SK-N-DZ (cell line): Measurements from ENCODE around the gene PCBP3.

Experiments
- DNase-seq: peaks from one replicate; pipeline ENCODE4 v3.0.0-alpha.2; 2015; ENCODE audit warnings: low spot score

Gene PCBP3

DNA sequence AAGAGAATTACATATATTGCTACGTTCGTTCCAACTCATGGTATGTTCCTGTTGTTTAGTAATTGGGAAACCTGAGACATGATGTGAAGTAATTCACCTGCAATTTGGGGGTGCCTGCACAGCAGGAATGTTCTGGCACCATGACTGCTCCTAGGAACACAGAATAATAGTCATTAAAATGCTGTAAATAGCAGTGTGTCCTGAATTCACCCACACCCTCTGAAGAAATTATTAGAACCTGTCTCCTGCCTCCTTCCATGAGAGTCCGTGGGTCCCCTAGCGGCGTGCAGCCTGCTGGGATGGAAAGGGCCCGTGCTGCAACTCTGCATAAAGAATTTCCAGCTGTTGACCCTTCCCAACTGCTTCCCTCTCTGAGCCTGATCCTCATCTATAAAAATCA lies 143.1 kb downstream of the PCBP3 start:
- DNase-seq, result no peak

DNA sequence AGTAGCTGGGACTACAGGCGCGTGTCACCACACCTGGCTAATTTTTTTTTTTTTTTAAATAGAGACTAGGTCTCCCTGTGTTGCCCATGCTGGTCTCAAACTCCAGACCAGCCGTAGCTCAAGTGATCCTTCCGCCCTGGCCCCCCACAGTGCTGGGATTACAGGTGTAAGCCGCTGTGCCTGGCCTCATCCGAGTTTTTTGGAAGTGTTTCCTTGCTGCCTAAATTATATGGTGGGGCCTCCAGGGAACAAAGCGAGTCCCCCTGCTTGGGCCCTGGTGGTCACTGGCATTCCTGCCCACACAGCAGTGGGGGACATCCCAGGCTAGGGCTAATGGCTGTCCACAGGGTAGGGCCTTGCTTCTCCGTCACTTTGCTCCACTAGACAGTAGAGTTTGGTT lies 143.8 kb downstream of the PCBP3 start:
- no peak for DNase-seq

DNA sequence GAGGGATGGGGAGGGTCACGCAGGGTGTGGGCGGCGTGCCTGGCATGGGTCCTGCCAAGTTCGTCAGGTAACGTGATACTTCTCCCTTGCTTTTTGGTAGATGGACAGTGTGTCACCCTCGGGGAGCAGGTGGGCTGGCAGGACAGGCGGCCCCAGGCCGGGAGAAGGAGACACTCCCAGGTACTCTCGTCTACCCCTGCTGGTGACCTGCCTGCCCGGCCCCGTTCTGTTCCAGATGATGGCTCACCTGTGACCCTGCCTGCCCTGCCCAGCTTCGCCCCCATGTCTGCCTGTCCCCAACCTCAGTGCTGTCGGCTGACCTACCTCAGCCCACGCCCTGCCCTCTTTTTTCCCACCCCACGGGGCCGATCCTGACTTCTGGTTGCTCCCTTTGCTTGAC lies 144.7 kb downstream of the PCBP3 start:
- DNase-seq, result no peak

DNA sequence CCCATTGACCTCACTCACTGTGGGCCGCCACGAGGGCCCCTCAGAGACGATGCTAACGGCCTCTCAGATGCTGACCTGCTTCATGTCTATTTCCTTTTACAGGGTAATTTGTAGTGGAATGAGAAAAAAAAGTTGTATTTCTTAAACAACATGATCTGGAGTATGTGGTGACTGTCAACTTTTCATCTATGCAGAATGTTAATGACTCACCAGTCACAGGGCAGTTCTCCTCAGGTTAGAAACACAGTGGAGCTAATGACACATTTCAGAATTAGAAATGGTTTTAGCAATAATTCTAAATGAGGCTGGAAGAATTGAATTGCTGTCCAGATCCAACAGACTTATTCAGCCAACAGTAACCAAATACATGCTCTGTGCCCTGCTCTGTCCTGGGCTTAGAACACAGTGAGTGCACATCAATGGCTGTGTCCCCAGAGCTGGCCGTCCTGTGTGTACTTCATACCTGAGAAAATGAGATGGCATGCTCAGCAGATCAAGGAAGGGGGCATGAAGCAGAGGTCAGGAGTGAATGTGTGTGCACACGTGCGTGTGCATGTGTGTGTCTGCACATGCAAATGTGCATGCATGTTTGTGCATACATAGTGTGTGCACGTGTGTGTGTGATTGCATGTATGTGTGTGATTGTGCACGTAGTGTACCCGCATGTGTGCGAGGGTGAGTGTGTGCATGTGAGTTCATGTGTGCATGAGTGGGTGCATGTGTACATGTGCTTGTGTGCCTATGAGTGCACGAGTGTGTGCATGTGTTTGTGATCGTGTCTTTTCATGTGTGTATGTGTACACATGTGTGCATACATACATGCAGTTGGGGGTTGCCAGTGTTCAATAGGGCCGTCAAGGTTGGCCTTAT lies 145.3 kb downstream of the PCBP3 start:
- no peak for DNase-seq

DNA sequence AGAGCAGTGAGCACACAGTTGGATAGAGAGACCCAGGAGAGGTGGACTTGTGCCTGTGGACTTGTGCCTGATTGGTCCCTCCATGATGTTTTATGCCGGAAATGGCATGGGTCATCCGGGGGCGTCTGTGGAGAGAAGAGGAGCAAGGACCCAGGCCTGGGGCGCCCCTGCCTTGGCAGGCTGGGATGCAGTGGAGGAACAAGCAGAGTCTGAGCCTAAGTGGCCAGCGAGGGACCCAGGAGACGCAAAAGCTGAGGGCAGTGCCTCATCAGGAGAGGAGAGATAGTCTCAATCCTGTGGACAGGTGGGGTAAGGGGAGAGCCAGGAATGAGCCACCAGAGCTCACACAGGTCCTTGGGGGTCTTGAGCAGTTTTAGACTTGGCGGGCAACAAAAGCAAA lies 146.9 kb downstream of the PCBP3 start:
- DNase-seq, result no peak

DNA sequence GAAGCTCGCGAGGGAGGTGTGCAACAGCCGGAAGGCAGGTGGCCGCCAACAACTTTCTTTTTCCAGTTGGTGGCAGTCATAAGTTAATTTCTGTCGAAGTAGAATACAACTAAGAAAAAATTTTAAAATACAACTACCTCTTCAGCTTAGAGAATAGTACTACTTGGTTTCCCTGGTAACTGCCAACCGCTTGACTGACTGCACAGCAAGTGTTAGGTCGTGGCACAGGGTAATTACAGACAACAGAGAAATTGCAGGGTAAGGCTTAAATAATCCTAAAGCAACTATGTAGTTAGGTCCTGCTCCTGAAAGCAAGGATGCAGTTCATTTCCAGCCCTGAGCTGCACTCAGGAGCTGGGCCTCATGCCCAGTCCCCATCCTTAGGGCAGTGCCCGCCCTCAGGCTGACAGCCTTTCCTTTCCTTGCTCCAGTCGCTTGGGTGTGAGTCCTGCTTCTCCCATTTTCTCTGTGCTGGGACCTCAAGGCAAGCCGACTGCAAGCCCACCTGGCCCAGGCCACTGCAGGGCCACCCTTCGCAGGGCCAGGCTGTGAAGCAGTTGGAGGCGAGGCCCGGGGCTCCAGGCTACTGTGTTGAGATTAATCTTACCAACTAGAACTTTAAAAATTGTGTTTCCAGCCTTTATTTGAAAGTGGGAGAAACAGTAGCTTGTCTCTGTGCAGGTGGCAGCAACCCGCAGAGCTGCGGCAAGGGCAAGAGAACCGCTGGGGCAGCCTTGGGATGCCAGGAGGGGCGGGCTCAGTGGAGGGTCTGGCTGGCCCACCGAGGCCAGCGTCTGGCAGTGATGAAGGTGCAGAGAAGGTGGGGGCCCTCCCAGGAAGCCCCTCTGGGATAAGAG lies 148.3 kb downstream of the PCBP3 start:
- no peak for DNase-seq

DNA sequence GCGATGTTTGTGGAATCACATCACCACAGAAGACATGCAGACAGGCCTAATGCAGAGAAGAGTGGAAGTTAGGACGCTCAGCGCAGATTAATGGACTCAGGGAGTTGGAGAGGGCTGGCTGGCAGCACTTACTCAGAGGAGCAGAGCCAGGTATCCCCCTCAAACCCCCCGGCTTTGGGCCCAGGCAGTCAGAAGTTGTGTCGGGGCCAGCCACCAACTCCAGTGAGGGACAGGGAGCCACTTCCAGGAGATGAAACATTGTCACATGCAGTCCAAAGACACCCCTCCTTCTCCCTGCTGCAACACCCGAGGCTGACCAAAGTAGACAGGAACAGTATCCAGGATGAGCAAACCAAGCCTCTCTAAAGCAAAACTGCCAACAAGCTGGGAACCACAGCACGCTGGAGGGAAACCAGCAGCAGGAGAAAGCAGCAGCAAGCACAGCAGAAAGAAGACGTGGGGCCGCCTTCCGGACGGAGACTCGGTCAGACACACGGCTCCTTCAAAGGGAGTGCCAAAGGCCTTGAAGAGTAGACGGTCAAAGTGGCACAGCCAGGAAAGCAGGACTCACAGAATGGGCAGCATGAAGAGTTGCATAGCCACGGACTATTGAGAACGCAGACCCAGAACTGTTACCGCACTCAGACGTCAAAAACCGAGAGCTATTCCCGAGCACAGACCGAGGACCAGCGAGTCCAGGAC lies 149.3 kb downstream of the PCBP3 start:
- DNase-seq, result no peak

DNA sequence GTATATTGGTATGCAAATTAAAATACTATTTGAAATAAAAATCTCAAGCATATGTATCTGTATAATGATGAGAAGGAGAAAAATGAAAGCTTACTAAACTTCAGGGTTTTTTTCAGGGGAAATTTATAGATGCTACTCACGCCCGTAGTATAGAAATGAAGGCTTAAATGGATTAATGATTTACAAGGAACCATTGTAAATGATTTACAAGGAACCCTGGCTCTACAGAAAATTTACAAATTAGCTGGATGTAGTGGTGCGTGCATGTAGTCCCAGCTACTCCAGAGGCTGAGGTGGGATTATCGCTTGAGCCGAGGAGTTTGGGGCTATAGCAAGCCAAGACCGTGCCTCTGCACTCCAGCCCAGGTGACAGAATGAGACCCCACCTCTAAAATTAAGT lies 150.5 kb downstream of the PCBP3 start:
- no peak for DNase-seq

DNA sequence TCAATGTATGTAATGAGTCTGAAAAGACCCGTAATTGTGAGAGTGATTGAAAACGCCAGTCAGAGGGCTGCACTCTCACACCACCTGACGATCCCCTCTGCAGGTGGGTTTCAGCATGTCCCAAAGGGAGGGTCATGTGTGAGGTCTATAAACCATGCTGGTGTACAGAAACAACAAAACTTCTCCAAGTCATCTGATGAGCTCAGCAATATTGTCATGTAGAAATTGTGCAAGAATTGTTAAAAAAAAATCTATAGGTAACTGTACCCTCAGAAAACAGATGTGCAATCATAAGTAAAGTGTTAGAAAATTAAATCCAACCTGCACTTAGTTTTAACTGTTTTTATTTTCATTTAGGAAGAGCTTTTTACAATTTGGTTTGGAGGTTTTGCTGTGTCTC lies 152.5 kb downstream of the PCBP3 start:
- DNase-seq, result no peak

DNA sequence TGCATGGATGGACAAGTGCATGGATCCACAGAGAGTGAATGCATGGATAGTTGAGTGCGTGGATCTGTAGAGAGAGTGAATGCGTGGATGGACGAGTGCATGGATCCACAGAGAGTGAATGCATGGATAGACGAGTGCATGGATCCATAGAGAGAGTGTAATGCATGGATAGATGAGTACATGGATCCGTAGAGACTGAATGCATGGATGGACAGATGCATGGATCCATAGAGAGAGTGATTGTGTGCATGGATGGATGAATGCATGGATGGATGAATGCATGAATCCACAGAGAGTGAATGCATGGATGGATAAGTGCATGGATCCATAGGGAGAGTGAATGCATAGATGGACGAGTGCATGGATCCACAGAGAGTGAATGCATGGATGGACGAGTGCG lies 153.8 kb downstream of the PCBP3 start:
- DNase-seq, result no peak

DNA sequence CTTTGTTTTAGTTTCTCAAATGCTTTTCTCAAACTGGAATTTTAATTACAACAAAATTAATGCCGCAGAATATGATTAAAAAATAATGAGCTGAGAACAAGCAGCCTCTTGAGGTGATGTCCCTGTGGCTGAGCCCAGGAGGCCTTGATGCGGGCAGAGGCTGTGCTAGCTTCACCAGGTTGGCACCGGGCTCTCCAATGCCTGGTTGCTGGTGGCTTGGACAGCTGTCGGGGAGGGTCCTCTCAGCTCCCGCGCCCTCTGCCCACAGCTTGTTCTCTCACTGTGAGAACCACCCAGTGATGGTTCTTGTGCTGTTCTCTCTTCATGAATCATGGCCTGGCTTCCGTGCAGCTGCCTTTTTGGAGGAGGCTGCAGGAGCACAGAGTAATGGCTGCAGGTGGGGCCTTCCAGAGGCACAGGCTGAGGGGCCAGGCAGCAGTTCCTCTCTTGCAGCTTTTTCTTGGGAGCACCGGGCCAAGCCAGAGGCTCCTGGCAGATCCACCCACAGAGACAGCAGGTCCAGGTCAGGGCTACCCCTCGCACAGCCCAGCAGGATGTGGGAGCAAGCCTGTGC lies 156.3 kb downstream of the PCBP3 start:
- no peak for DNase-seq

DNA sequence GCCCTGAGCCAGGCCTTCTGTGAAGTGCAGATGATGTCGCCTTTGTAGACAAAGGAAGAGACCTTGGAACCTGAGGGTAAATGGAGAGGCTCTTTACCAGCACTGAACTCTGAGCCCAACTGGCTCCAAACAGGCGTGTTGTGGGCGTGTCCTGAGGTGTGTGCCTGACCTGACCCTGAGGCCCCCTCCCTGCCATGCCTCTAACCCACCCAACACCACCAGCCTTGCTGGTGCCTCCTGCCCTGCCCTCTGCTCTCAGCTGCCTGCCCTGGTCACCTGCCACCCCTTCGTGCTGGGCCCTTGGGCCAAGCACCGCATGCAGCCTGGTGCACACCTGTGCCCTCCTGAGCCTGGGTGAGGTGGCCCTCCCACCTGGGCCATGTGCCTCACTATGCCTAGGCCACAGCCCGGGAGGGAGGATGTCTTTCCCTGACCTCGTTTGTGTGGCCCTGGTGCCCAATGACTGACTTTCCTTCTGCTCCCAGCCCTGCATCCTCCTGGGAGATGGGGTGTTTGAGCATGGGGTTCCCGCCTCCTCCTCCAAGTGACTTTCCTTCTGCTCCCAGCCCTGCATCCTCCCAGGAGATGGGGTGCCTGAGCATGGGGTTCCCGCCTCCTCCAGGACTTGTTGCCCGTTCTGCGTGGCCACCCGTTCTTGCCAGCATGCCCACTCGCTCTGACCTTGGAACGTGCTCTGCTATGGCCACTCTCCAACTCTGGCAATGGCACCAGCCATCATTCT lies 157.0 kb downstream of the PCBP3 start:
- DNase-seq, result no peak

DNA sequence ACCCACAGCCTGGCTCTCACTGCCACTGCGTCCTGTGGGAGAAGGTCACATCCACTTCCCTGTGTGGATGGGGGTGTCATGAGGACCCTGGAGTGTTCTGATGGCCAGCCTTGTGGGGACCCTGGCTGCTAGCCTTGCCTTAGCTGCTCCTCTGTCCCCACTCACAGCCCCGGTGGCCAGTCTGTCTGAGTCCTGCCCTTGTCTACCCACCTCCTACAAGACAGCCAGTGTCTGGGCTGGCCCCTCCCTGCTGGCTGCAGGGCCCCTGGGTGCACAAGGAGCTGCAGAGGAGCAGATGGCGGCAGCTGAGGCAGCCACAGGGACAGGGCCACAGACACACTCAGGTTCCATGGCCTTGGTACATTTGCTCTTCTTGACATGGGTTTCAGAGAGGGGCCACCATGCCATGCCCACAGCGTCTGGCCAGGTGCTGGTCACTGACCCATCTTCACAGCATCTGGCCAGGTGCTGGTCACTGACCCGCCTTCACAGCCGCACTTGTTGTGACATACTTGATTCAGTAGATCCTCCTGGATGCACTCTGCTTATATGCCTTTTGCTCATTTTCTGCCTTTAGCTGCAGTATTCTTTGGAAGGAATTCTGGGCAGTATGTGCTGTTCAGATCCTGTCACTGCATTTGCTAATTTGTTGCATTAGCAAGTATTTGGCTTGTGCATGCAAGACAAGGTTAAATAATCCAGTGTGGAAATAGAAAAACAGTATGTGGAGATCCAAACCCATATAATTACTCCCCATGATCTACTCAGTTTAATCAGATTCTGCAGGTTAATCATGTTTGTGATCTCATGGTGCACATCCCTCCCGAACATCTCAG lies 157.8 kb downstream of the PCBP3 start:
- DNase-seq, result no peak

DNA sequence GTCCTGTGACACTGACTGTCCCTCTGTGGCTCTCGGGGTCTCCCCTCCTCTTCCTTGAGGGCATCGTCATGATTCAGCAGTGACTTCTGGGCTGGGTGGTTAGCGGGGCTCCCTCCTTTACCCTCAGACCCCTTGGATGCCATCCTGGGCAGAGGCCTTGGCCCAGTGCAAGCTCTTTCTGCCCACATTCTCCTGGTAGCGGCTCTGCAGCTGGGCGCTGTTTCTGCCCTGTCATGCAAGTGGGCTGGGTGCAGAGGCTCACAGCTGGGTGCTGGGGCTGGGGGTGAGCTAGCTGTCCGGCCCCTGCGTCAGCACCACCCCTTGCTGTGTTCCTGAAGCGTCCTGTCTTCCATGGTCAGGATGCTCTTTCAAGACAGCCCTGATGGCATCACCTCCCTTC lies 158.5 kb downstream of the PCBP3 start:
- no peak for DNase-seq

DNA sequence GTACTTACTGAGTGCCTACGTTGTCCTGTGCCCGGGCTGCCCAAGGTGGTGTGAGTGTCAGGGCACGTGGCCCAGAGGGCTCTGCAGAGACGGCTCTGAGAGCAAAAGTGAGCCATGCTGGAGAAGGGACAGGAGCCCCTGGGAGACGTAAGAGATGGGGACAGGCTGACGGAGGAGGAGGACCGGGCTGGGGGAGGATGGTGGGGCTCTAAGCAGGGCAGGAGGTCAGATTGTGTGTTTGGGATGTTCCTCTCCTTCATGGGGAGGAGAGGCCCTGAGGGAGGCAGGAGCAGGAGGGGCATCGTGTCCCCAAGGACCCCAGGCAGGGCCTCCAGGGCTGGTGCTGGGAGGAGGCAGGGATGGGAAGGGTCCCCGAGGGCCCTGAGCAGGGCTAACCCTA lies 158.9 kb downstream of the PCBP3 start:
- DNase-seq, result no peak

DNA sequence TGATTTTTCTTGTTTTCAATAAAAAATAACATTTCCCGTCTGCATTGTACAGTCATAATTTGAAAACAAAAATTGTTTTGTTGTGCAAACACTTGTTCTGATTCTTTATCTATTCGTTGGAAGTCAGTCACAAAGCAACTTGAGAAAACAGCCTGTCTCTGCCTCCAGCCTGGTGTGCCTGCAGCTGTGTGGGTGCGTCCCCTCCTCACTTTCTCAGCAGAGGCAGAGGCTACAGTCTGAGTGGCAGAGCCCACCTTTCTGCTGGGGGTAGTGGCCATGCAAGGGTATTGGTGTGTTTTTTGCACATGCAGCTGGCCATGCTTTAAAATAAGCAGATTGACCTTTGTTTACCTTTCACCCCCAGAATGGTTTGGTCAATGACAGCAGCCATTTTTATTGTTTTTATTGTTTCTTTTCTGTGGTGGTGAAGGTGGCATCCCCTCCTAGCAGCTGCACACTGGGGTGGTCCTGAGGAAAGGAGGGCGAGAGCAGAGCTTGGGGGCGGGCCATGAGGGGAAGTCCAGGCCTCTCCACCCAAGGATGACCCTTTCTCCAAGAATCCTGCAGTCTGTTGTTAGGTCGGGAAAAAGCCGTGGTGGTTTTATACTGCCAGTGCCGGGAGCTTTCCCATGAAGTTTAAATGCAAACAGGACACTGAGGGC lies 159.6 kb downstream of the PCBP3 start:
- DNase-seq, result no peak

DNA sequence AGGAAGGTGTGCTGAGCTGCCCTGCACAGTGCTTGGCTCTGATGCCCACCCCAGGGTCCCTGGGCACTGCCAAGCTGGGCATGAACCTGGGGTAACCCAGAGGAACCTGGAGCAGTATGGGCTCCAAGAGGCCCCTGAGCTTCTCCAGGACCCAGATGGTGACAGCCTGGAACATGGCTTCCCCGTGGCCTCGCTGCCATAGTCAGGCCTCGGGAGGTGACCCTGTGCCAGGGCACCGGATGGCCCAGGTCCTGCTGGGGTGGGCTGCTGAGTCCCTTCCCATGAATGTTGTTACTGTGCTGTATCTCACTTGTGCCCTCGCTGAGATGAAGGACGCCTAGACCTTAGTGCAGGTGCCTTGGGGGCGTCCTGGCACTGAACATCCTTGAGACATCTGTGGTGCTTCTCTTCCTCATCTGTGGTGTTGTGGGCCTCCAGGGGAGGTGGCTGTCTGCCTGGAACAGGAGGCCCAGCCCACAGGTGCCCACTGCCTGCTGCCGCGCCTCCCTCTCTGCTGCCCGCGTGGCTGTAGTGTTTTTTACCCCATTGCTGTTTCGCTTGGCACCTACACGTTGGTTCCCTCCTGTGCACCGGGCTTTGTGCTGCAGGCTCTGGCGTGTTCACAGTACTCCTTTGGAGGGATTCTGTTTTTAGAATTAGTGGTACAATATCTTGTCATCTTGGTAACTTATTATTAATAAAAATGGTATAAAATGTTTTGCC lies 160.3 kb downstream of the PCBP3 start:
- no peak for DNase-seq

DNA sequence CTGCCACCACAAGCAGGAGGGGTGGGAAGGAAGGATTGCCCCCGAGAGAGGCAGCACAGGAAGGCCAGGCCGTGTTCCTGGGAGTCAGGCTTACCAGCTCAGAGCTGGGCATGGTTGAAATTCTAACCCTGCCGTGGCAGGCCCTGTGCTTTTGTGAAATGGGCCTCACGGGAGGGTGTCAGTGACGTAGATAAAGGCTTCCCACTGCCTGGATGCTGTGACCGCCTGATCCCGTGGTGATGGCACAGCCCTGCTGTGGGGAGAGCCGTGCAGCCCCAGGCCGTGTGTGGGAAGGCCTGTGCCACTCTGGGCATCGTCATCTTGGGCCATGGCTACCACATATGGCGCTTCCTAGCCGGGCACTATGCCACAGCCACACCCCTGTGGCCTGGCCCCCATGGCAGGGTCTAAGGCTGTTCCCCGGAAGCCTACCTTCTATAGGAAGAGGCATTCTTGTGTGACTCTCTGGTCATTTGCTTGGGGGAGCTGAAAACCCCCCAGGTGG lies 161.3 kb downstream of the PCBP3 start:
- no peak for DNase-seq

DNA sequence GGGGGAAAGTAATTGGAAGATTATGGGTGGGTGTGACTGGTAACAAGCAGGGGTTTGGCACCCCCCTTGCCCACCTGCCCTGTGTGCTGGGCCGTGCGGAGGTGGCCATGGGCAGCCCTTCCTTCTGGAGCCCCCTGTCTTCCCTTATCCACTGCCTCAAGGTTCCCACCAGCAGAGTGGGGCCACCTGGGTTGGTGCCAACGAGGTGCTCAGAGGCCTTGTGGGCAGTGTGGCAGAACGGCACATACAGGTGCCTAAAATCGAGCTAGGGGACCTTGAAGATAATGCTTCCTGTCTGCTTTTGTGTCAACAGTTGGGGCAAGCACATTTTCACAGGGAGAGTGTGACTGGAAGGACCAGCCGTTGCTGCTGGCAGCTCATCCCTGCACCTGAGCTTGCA lies 161.8 kb downstream of the PCBP3 start:
- DNase-seq, result no peak
